NCI-H1105 (cell line): ENCODE measurements around the gene IER5.
A peak's percentile ranks its signal among the peaks of the same experiment; 100 is the strongest.

ENCODE experiments used
- DNase-seq: peaks from one replicate; lab custom pipeline; 2025; lab: John Stamatoyannopoulos, UW

Gene IER5

DNA sequence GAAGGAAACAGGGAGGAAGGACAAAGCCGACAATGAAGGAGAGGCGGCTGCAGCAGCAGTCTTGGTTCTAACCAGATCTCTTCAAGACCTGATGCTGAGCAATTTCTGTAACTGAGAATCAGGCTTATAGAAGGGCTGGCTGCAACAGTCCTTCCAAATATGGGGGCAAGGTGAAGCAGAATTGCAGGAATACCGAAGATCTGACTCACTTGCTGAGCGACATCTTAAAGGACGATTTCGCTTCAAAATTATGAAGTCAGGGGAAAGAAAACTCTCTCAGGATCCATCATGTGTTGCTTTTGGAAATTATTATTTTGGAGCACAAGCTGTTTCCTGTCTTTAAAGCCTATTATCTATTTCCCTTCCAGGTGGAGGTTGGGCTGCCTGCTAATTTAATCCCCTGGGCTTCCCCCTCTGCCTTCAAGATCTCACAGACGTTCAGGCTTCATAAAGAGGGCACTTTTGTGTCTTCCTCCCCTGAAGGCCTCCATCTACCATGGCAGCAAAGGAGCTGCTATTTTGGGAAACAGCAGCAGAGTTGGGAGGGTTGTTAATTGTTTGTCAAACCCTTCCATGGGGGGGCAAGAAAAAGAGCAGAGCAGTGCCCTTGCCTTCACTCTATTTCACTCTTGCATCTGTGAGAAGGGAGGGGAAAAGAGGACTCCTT is 10.8 kb upstream of the IER5 start:
- no peak for DNase-seq

DNA sequence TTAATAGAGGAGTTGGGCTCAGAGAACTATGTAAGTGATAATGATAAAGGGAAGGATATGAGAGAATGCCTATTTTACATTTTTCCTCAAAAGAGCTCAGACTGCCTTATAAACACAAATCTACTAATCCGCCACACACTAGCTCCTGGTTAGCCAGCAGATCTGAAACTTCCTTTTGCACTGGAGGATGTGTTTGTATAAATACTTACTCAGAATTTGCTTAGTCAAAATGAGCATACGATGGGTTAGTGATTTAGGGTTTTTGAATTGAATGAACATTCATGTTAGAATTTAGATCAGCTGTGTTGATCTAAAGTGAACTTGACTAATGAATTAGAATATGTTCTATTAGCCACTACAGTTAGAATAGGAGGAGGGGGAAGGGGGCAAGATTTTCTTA is 9.1 kb upstream of the IER5 start:
- no peak for DNase-seq

DNA sequence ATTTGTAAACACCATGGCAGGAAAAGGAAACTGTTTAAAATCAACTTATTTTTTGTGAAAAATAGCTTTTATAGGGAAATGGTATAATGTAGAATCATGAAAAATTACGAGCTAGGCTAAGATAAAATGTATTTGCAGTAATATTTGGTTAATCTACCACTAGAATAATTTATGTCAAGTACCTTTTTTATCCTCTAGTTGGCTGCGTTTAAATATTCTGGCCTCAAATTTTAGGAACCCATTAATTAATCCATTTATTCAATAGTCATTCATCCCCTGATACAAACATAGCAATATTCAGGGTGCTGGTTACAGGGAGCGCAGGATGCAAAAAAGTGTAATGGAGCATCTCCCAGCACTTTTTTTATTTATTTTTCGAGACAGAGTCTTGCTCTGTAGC is 8.6 kb upstream of the IER5 start:
- no peak for DNase-seq

DNA sequence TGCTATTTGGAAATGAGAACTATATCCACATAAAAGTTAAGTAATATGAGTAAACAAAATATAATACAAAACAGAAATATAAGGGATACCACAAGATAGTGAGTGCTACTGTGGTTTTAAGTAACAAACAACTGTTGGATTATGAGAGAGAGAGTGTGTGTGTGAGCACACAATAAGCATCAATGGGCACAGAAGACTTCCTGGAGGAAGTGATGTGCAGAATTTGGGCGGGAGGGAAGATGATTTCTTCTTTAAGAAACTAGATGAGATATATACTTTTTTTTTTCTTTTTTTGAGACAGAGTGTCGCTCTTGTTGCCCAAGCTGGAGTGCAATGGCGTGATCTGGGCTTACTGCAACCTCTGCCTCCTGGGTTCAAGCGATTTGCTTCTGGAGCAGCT is 7.9 kb upstream of the IER5 start:
- no peak for DNase-seq

DNA sequence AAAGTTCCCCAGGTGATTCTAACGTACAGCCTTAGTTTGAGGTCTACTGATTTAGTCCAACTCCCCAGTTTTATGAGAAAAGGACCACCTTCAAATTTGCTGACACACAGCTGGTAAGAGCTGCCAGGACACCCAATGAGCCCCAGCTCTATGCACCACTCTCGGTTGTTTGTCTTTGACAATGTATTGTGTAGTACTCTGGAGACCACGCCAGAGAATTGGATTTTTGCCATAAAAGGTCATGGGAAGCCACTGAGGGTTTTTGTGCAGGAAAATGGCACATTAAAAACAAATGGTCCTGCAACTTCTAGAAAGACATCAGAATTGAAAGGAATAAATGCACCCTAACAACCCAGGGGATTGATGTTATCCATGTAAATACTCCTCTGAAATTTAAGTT is 7.1 kb upstream of the IER5 start:
- no peak for DNase-seq

DNA sequence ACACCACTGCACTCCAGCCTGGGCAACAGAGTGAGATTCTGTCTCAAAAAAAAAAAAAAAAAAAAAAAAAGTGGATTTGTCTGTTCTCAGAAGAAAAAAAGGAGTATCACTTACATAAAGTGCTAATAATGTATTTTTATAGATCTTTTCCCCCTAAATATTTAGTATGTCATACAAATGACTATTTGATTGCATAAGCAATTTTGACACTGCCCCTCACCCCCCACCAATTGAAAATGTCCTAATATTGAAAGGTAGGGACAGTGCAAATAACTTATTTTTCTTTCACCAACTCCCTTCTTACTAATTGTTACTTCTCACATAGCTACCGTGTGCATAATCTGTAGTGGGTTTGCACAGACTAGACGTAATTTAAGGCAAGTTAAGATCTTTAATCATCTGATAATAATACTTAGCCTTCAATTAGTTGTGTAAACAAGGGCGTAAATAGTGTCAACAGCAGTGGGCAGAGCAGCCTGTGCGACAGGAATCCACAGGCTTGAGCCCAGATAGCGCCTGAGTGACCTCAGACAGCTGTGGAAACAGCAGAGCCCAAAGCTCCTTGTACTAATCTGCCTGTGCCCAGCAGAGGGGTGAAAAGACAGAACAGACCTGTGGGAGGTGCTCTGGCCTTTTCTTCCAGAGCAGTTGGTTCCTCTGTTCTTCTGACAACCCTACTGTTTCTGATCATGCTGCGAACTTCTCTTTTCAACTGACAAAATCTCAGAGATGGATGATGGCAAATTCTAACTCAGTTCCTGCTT is 4.5 kb upstream of the IER5 start:
- peak; percentile 46 for DNase-seq

DNA sequence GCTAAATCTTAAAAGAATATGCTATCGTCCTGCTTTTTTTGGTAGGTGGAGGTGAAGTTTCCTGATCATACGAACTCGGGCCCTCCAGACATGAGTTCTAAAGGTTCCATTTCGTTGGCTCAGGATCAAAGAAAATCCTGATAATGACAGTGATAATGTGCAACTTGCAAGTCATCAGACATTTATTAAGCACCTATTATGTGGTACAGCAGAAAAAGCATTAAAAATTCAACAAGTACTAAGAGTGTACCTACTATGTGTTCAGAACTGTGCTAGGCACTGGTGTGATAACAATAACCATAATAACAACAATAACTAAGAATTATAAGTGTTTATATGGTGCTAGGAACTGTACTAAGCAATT is 3.9 kb upstream of the IER5 start:
- DNase-seq: no peak

DNA sequence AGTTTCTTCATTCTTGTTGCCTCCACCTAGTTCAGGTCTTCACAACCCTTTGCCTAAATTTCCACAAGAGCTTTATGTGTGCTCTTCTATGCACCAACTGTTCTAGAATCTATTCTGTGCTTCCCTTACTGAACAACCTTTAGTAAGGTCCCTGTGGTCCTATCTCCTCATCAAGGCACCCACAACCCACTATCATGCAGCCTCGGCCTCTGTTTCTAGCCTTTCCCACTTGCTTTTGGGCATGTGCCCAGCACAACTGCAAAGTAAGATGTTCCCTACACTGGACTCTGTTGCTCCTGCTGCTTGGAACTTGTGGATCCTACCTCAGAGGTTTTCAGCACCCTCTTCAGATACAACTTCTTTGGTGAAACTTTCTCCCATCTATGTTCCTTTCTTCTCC is 2.4 kb upstream of the IER5 start:
- DNase-seq: no peak

DNA sequence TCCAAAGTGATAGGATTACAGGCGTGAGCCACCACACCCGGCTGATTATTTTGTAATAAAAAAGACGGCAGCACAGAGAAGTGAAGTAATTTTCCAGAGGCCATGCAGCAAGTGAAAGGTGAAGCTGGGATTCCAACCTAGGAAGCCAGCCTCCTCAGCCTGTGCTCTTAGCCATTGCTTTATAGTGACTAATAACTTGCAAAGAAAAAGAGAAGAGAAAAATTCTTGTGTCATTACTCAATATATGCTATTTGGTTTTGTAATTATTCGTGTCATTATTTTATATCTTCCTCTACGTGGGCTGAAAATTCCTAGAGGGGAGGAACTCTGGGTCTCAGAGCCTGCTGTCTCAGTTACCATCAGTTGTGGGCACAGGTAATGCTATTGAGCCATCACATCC is 1.6 kb upstream of the IER5 start:
- DNase-seq: no peak

DNA sequence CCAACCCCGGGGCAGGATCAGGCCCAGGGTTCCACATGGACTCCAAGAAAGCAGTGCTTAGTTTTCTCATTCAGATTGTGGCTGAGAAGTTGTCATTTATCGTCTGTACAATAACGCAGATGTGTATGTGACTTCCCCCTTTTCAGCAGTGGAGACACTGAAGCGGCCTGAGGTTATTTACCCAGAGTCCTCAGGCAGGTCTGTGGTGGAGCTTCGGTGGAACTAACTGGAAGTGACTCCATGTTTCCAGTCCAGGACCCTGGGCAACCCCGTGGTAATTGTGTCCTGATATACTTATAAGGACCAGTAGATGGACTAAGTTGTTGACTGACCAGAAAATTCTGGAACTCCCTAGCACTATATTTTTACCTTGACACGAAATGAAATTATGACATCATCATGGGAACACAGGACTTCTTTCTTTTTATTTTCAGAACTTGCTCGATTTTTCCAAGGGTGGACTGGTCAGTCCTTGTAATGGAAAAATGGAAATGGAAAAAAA is 1.0 kb upstream of the IER5 start:
- DNase-seq: no peak

DNA sequence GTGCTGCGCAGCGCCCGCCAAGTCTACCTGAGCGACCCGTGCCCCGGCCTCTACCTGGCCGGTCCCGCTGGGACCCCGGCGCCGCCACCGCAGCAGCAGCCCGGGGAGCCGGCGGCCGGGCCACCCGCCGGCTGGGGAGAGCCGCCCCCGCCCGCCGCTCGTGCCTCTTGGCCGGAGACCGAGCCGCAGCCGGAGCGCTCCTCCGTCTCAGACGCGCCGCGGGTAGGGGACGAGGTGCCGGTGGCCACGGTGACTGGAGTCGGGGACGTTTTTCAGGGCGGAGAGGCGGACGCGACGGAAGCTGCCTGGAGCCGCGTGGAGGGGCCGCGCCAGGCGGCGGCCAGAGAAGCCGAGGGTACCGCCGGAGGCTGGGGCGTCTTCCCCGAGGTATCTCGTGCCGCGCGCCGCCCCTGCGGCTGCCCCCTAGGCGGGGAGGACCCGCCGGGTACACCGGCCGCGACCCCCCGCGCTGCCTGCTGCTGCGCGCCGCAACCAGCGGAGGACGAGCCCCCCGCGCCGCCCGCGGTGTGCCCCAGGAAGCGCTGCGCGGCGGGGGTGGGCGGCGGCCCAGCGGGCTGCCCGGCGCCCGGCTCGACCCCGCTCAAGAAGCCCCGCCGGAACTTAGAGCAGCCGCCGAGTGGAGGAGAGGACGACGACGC is 646 bp downstream of the IER5 start:
- no peak for DNase-seq

DNA sequence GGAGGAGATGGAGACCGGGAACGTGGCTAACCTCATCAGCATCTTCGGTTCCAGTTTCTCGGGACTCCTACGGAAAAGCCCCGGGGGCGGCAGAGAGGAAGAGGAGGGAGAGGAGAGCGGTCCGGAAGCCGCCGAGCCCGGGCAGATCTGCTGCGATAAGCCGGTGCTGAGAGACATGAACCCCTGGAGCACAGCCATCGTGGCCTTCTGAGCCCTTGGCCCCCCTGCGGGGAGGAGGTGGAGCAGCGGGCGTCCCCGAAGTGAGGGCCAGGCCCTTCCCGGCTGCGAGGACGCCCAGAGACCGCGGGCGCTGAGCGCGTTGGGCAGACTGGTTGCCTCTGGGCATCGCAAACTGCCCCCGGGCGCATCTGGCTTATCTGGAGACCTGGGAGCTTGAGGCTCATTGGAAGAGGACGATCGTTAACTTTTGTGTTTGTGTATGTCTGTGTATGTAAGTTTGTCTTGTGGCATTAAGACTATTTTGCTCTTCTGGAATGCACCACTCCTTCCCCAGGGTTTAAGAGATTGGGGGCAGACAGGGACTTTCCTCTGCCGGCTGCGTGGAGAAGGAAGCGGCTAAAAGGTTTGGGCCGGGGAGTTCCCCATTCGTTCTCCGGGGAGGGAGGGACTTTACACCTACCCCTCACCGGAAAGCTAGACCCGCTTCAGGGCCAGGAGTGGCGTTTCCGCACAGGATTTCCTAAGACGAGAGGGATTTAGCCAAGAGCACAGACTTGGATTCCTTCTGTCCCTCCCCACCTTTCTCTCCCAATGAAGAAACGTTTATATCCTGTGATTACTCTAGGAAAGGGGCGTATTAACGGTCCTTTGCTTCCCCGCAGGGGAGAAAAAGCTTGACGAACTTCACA is 1.4 kb downstream of the IER5 start:
- peak; percentile 64 for DNase-seq

DNA sequence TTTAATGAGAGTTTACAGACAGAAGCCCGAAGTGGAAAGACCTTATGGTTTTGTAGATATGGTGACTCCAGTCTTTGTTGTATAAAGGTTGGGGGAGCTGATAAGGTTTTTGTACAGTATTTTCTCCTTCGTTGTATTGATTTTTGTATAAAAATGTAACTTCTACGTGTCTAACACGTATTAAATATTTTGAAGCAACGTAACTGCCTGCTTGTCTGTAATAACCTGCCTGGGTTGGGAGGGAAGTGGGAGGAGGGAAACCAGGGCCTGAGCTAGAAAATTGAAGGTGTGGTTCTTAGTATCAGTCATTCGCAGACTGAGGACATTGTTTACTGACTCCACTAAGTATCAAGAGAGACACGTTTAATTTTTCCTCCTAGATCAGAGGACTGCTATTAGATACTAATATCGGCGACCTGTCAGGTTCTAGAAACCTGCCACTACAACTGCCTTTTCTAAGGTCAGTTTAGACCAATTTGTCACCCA is 2.2 kb downstream of the IER5 start:
- no peak for DNase-seq

DNA sequence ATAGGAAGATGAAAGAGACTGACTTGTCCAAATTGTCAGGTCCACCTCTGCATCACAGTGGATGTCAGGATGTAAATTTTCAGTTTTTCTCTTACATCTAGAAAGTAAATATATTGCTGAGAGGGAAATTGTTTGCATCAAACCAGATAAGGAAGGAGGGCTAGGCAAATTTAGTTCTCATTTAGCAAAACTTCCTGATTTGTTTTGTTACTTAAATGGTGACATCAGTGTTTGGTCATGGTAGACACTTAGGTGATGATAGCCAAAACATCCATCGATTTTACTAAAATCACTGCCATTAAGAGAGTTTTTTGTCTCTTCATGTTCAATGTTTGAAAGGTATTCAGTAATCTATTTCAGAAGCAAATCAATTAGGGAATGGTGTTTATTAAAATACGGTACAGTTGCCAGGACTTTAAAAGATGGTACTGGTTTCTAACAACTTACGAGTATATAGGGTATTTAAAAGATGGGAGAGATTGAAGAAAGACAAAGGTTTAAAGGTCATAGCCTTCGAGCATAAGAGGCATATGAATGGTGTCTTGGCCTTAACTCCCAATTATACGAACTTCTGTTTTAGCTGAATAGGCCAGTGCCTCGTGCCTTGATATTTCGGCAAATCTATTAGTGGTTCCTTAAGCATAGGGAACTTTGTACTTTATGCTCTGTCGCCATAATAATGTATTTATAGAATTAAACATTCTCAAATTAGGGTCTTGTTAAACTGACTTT is 3.0 kb downstream of the IER5 start:
- no peak for DNase-seq

DNA sequence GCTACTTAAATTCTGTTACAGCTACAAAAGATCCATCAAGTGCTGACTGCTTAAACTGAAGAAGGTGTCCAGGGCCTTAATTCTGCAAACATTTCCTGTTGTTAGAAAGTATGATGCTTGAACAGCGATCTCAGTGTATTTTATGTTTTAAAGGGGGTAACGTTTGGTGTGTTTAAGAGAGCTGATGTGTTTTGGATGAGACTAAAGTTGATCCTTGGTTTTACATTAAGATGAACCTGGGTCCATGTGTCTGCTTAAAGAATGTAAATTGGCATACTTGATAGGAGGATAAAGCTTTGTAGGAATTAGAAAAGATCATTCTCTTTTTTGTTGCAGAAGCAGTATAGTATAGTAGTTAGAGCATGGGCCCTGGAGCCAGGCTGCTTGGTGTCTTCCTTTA is 3.6 kb downstream of the IER5 start:
- DNase-seq: no peak

DNA sequence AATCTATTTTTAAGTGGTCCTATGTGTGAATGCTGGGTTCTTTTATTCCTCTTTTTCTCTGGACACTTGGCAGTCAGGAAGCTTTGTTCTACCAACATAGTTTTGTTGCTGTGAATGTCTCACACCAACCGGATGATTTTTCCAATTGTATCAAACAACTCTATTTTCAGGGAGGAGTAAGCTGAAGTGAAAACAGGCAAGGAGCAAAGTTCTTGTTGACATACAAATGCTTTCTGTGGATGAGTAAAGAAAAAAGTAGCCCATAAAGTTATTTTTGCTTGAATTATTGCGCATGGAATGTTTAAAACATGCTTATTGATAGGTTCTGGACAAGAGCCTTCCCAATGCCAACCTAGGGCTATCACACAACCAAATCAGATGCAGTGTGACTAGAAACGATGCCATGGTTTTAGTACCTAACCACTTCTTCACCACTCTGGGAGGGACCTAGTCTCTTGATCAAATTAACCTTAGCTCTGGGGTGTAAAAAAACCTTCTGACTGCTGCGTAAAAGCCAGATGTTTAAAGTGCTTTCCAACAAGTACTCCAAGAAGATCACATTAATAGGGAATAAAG is 4.5 kb downstream of the IER5 start:
- no peak for DNase-seq

DNA sequence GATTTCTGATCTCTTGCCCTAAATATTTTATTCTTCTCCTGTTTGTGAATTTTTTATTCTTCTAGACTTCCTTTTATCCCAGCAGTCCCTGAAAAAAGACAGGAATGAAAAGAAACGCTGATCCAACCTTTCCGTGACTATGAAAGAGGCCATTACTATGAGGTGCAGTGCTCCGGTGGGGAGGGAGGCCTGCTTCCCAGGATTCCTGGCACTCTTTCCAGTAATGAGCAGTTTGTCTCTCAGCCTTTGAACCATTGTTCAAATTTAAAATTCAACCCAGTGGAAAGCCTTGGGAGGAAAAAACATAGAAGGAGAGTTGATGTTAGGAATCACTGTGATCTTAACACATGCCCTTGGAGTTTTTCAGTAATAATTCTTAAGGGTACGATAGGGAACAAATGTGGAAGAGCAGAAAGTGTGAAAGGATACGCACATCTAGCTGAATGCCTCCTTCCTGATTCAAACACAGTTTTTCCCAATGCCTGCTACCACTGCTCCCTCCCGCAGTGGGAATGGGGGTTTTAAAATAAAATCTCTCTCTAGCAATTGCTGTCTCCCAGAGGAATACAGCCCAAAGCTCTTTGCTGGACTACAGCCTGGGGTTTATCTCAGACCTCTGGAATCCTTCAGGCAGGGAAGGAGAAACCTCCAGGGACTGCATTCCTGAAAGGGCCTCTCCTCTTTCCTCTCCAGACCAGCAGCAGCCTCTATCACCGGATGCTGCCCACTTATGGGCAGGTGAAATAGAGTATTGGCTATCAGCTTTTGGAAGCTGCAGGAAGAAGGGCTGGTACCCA is 6.1 kb downstream of the IER5 start:
- DNase-seq: no peak

DNA sequence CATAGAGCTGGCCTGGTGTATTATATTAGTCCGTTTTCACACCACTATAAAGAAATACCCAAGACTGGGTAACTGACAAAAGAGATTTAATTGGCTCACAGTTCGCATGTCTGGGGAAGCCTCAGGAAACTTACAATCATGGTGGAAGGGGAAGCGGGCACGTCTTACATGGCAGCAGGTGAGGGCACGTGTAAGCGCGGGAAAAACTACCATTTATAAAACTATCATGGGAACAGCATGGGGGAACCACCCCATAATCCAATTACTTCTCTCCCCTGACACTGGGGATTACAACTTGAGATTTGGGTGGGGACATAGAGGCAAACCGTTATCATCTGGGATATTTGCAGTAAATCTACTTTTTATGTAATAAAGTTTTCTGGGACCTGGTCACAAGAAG is 6.8 kb downstream of the IER5 start:
- DNase-seq: no peak

DNA sequence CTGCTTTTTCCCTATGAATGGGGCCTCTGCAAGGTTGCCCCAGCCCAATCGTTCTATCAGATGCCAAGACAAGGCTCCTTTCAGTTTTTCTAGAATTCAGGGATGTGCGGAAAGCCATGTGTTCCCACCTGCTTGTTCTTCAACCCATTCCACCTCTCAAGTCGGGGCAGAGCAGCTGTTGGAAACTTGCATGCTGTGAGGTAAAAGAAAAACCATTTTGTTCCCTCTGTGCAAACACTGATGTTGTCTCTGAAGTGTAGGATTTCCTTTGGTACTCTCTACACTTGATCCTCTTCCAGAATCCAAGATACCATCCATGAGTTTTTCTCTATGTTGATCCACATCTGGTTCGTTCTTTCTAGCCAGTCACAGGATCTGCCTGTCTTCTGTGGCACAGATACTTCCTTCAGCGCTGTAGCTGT is 7.3 kb downstream of the IER5 start:
- DNase-seq: no peak

DNA sequence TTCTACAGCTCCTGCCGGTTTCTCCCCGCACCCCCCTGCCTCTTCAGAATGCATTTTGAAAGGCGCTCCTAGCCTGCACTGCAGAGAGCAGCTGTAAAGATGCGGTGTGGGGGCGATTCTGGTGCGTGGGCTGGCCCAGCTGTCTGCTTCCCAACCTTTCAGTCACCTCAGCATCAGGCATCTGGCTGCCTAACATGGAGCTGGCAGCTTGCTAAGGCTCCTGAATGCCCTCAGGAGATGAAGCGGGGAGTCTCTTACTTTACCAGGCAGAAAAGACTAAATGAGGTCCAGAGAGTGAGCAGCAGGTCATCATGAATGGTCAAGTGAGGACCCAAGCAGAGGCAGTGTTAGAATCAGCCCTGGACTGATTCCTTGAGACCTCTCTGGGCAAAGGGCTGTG is 8.7 kb downstream of the IER5 start:
- DNase-seq: no peak
